GM19238 (cell line): ENCODE results near the gene MTMR1.

Source experiments
- DNase-seq: peaks from one replicate; pipeline ENCODE4 v3.0.0; 2011; ENCODE audit warnings: low spot score; ENCODE audit not compliant: insufficient read length

MTMR1 gene

GRCh38 chrX:150777328-150777992 is 84.3 kb downstream of the MTMR1 start:
- DNase-seq, result no peak

- no peak for DNase-seq
These were observed 86.2 kb downstream of the MTMR1 start for GRCh38 chrX:150779385-150779784.

- no peak for DNase-seq
These were observed 88.5 kb downstream of the MTMR1 start for GRCh38 chrX:150781677-150782076.

- DNase-seq, result no peak
These were observed 96.8 kb downstream of the MTMR1 start for GRCh38 chrX:150790021-150790420.

- no peak for DNase-seq
These were observed 99.8 kb downstream of the MTMR1 start for GRCh38 chrX:150792949-150793527.

- no peak for DNase-seq
These were observed 112.5 kb downstream of the MTMR1 start for GRCh38 chrX:150805736-150806135.

GRCh38 chrX:150806827-150807226 is 113.6 kb downstream of the MTMR1 start:
- DNase-seq, result no peak

GRCh38 chrX:150813922-150814321 is 120.7 kb downstream of the MTMR1 start:
- no peak for DNase-seq
